Erythroblast (primary cell): ENCODE measurements around the gene SLC25A11.

Experiments used
- DNase-seq, 2 experiments: peaks; one replicate each; lab custom pipeline; 2025; lab: John Stamatoyannopoulos, UW
- GATA1 ChIP-seq: IDR thresholded peaks from 2 replicates; pipeline ENCODE4 v1.6.1; 2011; ENCODE audit warnings: low read depth, mild to moderate bottlenecking, control low read depth, low read length, moderate library complexity
- POLR2A ChIP-seq: IDR thresholded peaks from 2 replicates; pipeline ENCODE4 v1.6.1; 2011; ENCODE audit warnings: mild to moderate bottlenecking, low read length

The SLC25A11 gene

DNA sequence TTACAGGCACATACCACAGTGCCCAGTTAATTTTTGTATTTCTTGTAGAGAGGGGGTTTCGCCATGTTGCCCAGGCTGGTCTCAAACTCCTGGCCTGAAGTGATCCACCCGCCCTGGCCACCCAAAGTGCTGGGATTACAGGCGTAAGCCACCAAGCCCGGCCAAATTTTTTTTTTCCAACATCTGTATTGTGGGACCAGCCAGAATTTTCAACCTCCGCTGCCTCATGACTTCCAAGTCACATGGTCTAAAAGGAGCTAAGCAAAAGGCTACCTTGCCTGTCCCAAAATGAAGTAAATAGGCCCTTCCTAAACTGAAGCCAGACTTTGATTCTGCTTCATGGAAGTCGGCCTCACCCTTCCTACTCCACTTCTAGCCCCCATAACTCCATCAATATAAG lies 32.0 kb upstream of the SLC25A11 start:
- no peak for DNase-seq
- TF ChIP-seq POLR2A (no peak), GATA1 (no peak)

DNA sequence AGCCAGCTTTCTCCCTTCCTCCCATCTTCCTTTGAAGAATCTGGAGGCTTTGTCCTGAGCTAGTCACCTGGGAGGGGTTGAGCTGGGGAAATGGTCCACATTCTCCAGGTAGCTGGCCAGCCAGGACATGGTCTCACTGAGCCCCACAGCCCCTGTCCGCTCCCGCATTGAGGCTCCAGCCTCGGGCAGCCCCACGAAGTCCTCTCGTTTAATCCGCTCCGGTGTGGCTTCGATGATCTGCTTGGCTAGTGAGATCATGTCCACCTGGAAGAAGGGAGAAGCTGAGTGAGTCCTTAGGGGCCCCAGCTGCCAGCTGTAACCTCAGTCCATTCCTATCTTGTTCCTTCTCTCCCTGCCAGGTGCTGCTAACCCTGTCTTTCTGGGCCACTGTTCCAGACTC lies 30.4 kb upstream of the SLC25A11 start:
- no peak for TF ChIP-seq POLR2A
- TF ChIP-seq GATA1: no peak
- no peak for DNase-seq

GRCh38 chr17:4969551-4970173 lies 29.8 kb upstream of the SLC25A11 start:
- no peak for DNase-seq
- TF ChIP-seq GATA1 (no peak), POLR2A (no peak)

DNA sequence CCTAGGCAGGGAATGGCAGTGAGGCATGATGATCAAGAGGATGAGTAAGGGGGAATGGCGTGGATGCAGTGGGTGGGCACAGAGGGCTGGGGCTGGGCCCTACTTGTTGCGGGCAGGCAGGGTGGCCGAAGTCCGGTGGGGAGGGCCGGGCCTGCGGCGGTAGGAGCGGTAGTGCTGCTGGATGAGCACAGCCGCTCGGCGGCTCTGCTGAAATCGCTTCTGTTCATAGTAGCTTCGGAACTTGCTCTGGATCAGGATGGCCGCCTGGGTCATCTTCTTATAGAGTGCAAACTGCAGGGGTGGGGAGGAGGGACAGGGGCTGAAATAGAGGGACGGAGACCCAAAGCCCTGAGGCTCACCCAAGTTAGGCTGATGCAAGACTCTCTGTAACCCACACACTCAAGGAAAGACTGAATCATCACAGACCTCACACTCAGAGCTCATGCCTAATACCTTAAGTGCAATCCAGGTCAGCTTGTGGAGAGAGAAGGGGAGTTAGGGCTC lies 29.3 kb upstream of the SLC25A11 start:
- no peak for TF ChIP-seq GATA1
- TF ChIP-seq POLR2A: no peak
- peak; percentile 24 to 67 for DNase-seq

DNA sequence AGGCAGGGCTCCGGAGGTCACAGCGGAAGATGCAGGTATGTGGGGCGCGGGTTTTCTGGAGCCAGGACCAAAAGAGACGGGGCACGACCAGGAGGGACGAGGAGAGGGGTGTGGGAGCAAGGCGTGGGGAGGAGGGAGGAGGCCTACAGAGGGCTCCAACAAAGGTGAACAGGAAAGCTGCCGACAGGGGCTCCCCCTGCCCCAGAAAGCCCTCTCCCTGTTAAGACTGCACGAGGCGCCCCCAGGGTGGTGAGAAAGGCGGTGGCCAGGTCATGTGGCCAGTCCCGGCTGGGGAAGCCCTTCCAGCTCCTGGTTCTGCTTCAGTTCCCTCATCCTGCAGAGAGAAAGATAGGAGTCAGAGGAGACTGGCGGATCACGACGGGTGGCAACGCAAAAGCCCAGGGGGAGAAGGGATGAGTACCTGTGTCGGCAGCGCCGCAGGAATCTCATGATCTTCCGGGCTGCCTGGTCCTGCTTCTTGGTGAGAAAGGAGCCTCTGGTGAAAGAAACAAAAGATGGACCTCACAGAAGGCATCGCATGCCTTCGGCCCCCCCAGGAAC lies 28.7 kb upstream of the SLC25A11 start:
- DNase-seq: no peak
- TF ChIP-seq GATA1 (no peak), POLR2A (no peak)

GRCh38 chr17:4967539-4968485 lies 28.0 kb upstream of the SLC25A11 start, which contains the start of gene SPAG7:
TSS of gene SPAG7 (minus strand) at chr17:4967817. CDS start at chr17:4967804, 13 bp downstream.
- TF ChIP-seq GATA1: no peak
- TF ChIP-seq POLR2A: peak; percentile 92
- peak; percentile 99 for DNase-seq

DNA sequence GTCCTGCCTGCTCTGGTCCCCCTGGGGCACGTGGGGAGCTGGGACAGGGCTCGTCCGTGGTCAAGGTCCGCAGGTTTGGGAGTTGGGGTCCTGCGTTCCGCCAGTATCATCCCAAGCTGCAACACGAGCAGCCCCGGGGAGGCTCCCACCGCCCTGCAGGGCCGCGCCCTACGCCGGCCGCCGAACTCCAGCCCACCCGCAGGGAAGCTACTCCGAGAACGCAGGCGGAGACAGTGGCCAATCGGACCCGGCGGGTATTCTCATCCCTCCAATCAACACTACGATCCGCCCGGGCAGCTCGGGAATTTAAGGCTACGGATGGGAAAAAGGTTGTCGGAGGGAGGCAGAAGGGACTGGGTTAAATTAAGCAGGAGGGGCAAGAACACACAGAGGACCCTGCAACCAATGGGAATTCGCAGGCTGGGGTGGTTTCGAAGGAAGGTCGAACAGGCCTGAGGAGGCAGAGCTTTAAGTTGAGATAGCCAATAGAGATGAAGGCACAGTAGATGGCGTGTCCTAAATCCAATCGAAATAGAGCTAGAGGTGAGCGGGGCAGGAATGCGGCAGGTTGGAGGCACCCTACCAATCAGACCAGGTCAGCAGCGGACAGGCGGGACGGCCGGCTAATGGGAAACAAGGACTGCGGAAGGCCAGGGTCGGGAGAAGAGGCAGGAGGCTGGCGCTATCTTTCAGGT lies 27.1 kb upstream of the SLC25A11 start:
- no peak for TF ChIP-seq GATA1
- TF ChIP-seq POLR2A: no peak
- DNase-seq: peak; percentile 98 to 99

DNA sequence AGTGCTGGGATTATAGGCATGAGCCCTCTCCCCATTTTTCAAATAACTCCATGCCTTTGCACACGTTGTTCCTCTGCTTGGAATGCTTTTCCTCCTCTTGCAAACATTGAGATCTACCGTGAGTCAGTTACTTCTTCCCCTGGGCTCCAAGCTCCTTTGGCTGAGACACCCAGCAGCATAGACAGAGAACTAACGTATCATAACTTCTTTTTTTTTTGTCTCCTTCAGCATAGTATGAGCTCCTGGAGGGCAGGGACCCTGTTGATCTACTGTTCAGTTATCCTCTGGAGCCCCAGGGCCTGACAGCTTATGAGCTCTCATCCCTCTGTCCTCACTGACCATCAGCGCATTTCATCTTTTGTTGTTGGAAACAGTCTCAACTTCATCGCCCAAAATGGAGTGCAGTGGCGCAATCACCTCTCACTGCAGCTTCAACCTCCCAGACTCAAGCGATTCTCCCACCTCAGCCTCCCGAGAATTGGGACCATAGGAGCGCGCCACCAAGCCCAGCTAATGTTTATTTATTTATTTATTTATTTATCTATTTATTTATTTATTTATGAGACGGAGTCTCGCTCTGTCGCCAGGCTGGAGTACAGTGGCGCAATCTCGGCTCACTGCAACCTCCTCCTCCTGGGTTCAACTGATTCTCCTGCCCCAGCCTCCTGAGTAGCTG lies 25.6 kb upstream of the SLC25A11 start:
- TF ChIP-seq GATA1 (no peak), POLR2A (no peak)
- DNase-seq: no peak

DNA sequence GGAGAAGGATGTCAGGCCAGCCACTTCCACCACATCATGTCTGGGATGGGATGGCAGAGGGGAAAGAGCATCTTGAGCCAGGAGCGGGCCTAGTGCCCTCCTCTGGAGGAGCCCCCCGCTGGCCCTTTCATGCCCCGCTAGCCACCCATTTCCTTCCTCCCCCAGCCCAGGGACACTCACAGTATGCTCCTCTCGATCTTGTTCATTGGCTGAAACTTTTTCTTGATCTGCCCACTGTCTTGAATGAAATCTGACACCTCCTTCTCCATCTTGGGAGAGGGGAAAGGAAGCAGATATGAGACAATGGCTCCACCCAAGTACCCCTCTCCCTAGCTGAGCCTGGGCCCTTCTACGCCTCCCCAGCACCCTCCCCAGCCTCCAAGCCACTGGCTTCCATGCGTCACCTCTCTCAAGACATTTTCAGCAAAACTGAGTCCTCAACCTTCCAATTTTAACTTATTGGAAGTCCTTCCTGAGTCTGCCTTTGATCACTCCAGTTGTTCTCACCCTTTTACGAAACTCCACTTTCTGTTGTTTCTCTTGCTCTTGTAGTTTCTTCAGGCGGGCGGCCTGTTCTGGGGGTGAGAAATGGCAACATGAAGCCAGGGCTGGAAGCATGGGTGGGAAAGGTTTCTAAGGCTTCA lies 20.6 kb upstream of the SLC25A11 start:
- no peak for TF ChIP-seq GATA1
- TF ChIP-seq POLR2A: no peak
- no peak for DNase-seq

DNA sequence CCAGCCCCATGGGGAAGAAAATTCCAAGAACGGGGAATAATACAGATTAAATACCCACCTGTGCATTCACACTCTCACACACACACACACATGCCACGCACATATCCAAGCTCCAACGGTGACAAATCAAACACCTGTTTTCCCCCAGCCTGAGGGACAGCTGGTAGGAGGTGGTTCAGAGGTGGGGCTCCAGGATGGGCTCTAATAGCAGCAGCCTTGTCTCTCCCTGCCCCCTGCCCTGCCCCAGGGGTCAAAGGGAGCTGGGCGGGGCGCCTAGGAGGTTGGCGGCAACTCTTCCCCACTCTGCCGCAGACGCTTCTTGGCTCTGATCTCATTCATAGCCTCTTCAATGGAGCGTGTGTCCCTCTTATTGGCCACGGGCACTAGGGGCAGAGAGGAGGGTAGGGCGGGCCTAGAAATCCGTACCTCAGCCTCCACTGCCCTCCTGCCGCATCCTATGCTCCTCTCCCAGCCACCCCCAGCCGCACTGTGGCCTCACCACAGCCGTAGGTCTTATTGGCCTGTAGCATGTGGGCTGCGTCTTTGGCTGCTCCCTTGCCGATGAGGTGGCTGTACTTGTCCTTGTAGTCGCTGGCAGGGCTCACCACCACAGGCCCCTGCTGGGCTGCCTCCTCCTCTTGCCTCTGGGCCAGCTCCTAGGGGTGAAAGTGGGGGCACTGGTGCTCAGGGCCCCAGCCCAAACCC lies 19.6 kb upstream of the SLC25A11 start:
- DNase-seq: no peak
- no peak for TF ChIP-seq POLR2A
- no peak for TF ChIP-seq GATA1

DNA sequence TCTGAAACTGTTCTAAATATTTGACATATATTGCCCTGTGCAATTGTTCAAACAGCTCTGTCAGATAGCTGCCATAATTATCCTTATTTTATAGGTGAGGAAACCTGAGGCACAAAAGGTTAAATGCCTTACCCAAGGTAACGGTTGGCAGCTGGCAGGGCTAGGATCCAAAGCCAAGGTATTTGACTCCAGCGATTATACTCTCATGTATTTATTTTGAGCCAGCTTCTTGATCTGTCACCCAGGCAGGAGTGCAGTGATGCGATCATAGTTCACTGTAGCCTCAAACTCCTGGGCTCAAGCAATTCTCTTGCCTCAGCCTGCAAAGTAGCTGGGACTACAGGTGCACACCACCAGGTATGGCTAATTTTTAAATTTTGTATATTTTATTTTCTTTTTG lies 18.3 kb upstream of the SLC25A11 start:
- TF ChIP-seq GATA1 (no peak), POLR2A (no peak)
- DNase-seq: no peak

DNA sequence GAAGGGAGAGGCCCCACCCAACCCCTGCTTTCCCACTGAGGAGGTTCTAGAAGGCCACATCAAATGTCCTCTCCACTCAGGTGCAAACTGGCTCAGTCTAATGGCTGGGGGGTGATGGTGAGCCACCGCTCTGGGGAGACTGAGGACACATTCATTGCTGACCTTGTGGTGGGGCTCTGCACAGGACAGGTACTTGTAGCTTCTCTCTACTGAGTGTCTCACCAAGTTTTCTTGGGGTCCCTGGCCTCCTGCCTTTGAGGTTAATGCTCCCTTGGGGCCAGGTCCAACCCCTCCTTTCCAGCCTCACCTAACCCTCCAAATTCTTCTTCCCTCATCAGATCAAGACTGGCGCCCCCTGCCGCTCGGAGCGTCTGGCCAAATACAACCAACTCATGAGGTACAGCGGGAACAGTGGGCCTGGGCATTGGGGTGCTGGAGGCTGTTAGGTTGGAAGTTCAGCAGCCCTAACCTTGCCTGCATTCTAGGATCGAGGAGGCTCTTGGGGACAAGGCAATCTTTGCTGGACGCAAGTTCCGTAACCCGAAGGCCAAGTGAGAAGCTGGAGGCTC lies 16.7 kb upstream of the SLC25A11 start:
- TF ChIP-seq POLR2A (no peak), GATA1 (no peak)
- peak; percentile 60 to 66 for DNase-seq
